Astrocyte (in vitro differentiated cells and primary cell): Measurements from ENCODE around the gene STX17.

Source experiments
- EZH2 ChIP-seq: IDR thresholded peaks from 2 replicates; pipeline ENCODE4 v1.6.1; 2012; ENCODE audit warnings: mild to moderate bottlenecking, low read length, inconsistent platforms; ENCODE audit not compliant: insufficient read depth
- TF ChIP-seq, protein P1 (sequence below): IDR thresholded peaks from 2 replicates; pipeline ENCODE4 v1.5.1; 2011; ENCODE audit warnings: low read depth, mild to moderate bottlenecking, inconsistent platforms, low read length, moderate library complexity; ENCODE audit not compliant: insufficient read depth

DNA sequence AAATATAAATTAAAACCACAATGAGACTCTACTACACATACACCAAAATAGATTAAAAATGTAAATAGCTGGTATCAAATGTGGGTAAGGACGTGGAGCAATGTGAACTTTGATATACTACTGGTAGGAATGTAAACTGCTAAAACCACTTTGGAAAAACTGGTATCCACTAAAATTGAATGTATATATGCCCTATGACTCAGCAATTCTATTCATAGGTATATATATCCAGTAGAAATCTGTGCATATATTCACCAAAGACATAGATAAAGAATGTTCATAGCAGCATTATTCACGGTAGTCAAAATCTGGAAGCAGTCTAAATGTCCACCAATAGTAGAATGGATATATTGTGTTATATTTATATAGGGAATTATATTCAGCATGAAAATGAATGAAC, 107.1 kb downstream of the STX17 start:
- TF ChIP-seq, protein P1, sequence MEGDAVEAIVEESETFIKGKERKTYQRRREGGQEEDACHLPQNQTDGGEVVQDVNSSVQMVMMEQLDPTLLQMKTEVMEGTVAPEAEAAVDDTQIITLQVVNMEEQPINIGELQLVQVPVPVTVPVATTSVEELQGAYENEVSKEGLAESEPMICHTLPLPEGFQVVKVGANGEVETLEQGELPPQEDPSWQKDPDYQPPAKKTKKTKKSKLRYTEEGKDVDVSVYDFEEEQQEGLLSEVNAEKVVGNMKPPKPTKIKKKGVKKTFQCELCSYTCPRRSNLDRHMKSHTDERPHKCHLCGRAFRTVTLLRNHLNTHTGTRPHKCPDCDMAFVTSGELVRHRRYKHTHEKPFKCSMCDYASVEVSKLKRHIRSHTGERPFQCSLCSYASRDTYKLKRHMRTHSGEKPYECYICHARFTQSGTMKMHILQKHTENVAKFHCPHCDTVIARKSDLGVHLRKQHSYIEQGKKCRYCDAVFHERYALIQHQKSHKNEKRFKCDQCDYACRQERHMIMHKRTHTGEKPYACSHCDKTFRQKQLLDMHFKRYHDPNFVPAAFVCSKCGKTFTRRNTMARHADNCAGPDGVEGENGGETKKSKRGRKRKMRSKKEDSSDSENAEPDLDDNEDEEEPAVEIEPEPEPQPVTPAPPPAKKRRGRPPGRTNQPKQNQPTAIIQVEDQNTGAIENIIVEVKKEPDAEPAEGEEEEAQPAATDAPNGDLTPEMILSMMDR, result no peak
- TF ChIP-seq EZH2, result no peak
